HG03064 (cell line): Measurements from ENCODE around the gene PTPRM.

Source experiments
- ATAC-seq: cut with Tn5 transposase; IDR thresholded peaks from one replicate; pipeline ENCODE4 v1.9.1; 2021; ENCODE audit warnings: low read depth; ENCODE audit not compliant: unreplicated experiment

Gene PTPRM

GRCh38 chr18:8065284-8065683 is 498.2 kb downstream of the PTPRM start:
- no peak for ATAC-seq

- no peak for ATAC-seq
Measured at GRCh38 chr18:8065773-8066172, 498.7 kb downstream of the PTPRM start.

- no peak for ATAC-seq
Measured at GRCh38 chr18:8069708-8070107, 502.6 kb downstream of the PTPRM start.

GRCh38 chr18:8073167-8073566 is 506.1 kb downstream of the PTPRM start:
- ATAC-seq = no peak

GRCh38 chr18:8080092-8080491 is 513.0 kb downstream of the PTPRM start:
- ATAC-seq = no peak

GRCh38 chr18:8081267-8081666 is 514.2 kb downstream of the PTPRM start:
- ATAC-seq = no peak

GRCh38 chr18:8081872-8082553 is 514.9 kb downstream of the PTPRM start:
- ATAC-seq = no peak

- no peak for ATAC-seq
Measured at GRCh38 chr18:8084160-8084559, 517.0 kb downstream of the PTPRM start.

- ATAC-seq = no peak
Measured at GRCh38 chr18:8088626-8089025, 521.5 kb downstream of the PTPRM start.

- ATAC-seq = no peak
Measured at GRCh38 chr18:8091035-8091434, 523.9 kb downstream of the PTPRM start.

- no peak for ATAC-seq
Measured at GRCh38 chr18:8095947-8096570, 528.9 kb downstream of the PTPRM start.

- ATAC-seq = no peak
Measured at GRCh38 chr18:8097399-8097798, 530.3 kb downstream of the PTPRM start.

- no peak for ATAC-seq
Measured at GRCh38 chr18:8097927-8098326, 530.8 kb downstream of the PTPRM start.

GRCh38 chr18:8106603-8107002 is 539.5 kb downstream of the PTPRM start:
- no peak for ATAC-seq

- ATAC-seq = no peak
Measured at GRCh38 chr18:8107426-8107825, 540.3 kb downstream of the PTPRM start.

GRCh38 chr18:8114480-8114879 is 547.4 kb downstream of the PTPRM start:
- no peak for ATAC-seq

- no peak for ATAC-seq
Measured at GRCh38 chr18:8116341-8117005, 549.4 kb downstream of the PTPRM start.

GRCh38 chr18:8117006-8117371 is 549.9 kb downstream of the PTPRM start:
- ATAC-seq = no peak

GRCh38 chr18:8121101-8121500 is 554.0 kb downstream of the PTPRM start:
- no peak for ATAC-seq

GRCh38 chr18:8121942-8122480 is 554.9 kb downstream of the PTPRM start:
- ATAC-seq = no peak

- ATAC-seq = no peak
Measured at GRCh38 chr18:8124232-8125146, 557.4 kb downstream of the PTPRM start.
